Stimulated activated CD4-positive, alpha-beta T cell treated with anti-CD3 and anti-CD28 coated beads, Interleukin-4, amount 100 ng/mL, for 24 hours (primary cell): ENCODE measurements around the gene SNX30.
"Not testable (repeated sequence)": the region's sequence is repeated elsewhere in the genome, so short reads cannot be mapped to it uniquely, and the experiment has no call there.

Experiments used
- DNase-seq: peaks from one replicate; pipeline ENCODE4 v3.0.0-alpha.2; 2020

The SNX30 gene

GRCh38 chr9:112750016-112750763, at the start of gene SNX30:
Gene SNX30 (plus strand): TSS chr9:112750760. CDS start chr9:112751002, 242 bp downstream.
- DNase-seq = peak; percentile 63

GRCh38 chr9:112703304-112703703, 47.3 kb upstream of the SNX30 start:
- DNase-seq = no peak

- no peak for DNase-seq
These were observed 44.7 kb upstream of the SNX30 start for GRCh38 chr9:112705768-112706427.

- DNase-seq = no peak
These were observed 39.4 kb upstream of the SNX30 start for GRCh38 chr9:112711050-112711689.

- no peak for DNase-seq
These were observed 37.9 kb upstream of the SNX30 start for GRCh38 chr9:112712678-112713077.

- DNase-seq = peak; percentile 97
These were observed 32.8 kb upstream of the SNX30 start, which contains the start of gene INIP for GRCh38 chr9:112717661-112718331. Gene INIP (minus strand): TSS chr9:112718117. CDS start chr9:112716485, 1,632 bp downstream.

- DNase-seq = no peak
These were observed 31.3 kb upstream of the SNX30 start for GRCh38 chr9:112719241-112719691.

- DNase-seq = no peak
These were observed 30.9 kb upstream of the SNX30 start for GRCh38 chr9:112719696-112720095.

GRCh38 chr9:112720113-112720780, 30.3 kb upstream of the SNX30 start:
- no peak for DNase-seq

GRCh38 chr9:112722749-112723148, 27.8 kb upstream of the SNX30 start:
- not testable (repeated sequence) for DNase-seq

GRCh38 chr9:112725961-112726360, 24.6 kb upstream of the SNX30 start:
- no peak for DNase-seq

GRCh38 chr9:112726428-112726827, 24.1 kb upstream of the SNX30 start:
- DNase-seq = no peak

GRCh38 chr9:112728401-112728800, 22.2 kb upstream of the SNX30 start:
- DNase-seq = no peak

- no peak for DNase-seq
These were observed 18.6 kb upstream of the SNX30 start for GRCh38 chr9:112731971-112732370.

- DNase-seq = no peak
These were observed 15.7 kb upstream of the SNX30 start for GRCh38 chr9:112734892-112735291.

- no peak for DNase-seq
These were observed 7.2 kb upstream of the SNX30 start for GRCh38 chr9:112743216-112743836.

- no peak for DNase-seq
These were observed 6.4 kb upstream of the SNX30 start for GRCh38 chr9:112744177-112744576.

GRCh38 chr9:112747094-112747493, 3.5 kb upstream of the SNX30 start:
- no peak for DNase-seq

GRCh38 chr9:112750764-112751055, 150 bp downstream of the SNX30 start:
- DNase-seq = no peak

GRCh38 chr9:112751056-112751795, 666 bp downstream of the SNX30 start:
- peak; percentile 32 for DNase-seq

- no peak for DNase-seq
These were observed 2.0 kb downstream of the SNX30 start for GRCh38 chr9:112752334-112753125.
